Right ventricle myocardium inferior (tissue), 1 donor: ENCODE data around the gene RFT1. TPM values are rescaled to one million over a fixed set of nuclear protein-coding genes. Genes with fewer than 3 reads are reported as not detected.

ENCODE experiments used
- ATAC-seq: fragments of 200-7000 bp; cut with Tn5 transposase; one replicate; pipeline ENCODE4 v1.9.1; 2020; ENCODE audit warnings: mild to moderate bottlenecking, moderate library complexity
- DNase-seq: peaks from one replicate; pipeline ENCODE4 v3.0.0; 2021; ENCODE audit errors: missing footprints
- intact Hi-C: fragments of 100-400 bp; cut with DNase I; formaldehyde crosslinking; loops from one replicate; pipeline ENCODE4 v1.11.0; 2022
- total RNA-seq: library from RNA; stranded (reverse); fragmentation: NEBNext Ultra II Directional; extraction: Animal tissue kit (Norgen Biotek cat#: 25700); gene quantifications from one replicate; pipeline ENCODE4 v1.2.1, GENCODE V29; 2021
- donor health status: DM: no; HTN: yes; CAD: no; lungs with severe emphysema.

Gene RFT1
- total RNA-seq, 1 donor from 2014 or later: 11.0 TPM

- intact Hi-C loops: loop anchor here (10.0 kb wide), 1 partner anchor 605 kb away; no protein-coding TSS in a partner anchor
- ATAC-seq: peak; percentile 49
- no peak for DNase-seq
Measured at GRCh38 chr3:53109891-53110771, 20.1 kb downstream of the RFT1 start.

DNA sequence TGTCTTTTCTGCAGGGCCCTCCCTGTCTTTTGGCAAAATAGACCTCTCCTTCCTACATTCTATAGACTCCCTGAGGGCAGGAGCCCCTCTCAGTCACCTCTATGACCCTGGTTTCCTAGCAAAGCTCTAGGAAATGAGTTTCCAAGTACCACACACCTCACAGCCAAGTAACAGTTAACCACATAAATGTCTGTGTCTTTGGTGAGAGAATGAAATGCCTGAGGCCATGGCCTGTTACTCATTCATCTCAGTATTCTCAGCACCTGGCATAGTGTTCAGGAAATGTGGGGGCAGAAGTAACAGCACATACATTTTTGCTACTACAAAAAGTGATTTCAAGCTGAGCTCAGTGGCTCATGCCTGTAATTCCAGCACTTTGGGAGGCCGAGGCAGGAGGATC, 21.0 kb downstream of the RFT1 start:
- intact Hi-C loops: no loop called here
- DNase-seq (no peak), ATAC-seq (no peak)

DNA sequence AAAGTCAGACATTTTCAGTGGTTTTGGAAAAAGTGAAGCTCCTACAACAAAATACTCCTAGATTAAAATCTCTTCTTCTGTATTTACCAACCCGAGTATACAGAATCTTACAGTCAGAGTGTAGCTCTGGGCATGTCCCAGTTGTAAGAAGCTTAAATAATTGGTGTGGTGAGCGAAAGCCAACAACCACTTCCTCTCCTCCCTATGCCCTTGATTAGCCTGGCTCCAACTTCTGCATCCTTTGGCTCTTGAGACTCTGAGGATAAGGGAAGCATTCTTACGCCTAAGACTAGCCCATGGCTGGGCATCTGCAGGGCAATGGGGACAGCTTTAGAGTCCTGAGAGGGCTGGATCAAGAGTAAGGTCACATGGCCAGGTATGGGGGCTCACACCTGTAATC, 25.5 kb downstream of the RFT1 start:
- DNase-seq (no peak), ATAC-seq (peak; percentile 50)
- intact Hi-C loops: no loop called here

DNA sequence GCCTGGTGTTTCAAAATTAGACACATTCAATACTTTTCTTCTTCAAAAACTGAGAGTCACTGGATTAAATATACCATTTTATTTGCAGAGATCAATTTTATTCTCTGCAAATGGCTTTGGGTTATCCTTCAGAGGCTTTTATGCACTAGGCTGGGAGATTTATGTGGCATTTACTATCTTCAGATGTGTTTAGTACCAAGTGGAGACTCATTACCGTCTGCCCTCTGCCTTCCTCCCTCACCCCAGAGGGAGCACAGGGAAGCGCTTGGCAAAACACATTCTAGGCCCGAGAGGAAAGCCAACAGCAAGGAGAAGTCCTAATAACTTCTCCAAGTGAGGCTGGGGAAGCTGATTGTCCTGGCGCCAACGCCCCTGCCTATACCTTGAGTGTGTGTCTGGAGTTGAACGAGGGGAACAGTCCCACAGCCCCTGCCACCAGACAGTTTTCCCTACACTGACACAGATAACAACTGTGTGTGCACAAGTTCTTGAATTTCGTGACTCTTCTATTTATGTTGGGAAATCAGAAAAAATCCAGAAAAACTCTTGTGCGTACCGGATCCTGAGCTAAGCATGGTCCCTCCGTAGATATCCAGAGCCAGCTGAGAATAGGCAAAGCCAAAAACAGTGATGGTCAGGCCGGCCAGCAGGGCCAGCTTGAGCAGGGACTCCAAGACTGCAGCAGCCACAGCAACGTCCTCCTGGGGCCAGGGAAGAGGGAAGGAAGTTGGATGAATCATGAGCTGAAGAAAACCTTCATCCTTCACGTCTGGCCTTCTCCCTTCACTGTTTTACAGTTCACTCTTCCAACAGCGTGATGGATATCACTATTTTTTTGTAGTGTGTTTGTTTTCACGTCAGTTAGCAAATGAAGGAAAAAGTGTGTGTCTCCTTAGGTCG, 26.6 kb downstream of the RFT1 start:
- DNase-seq (no peak), ATAC-seq (peak; percentile 43)
- intact Hi-C loops: no loop called here

DNA sequence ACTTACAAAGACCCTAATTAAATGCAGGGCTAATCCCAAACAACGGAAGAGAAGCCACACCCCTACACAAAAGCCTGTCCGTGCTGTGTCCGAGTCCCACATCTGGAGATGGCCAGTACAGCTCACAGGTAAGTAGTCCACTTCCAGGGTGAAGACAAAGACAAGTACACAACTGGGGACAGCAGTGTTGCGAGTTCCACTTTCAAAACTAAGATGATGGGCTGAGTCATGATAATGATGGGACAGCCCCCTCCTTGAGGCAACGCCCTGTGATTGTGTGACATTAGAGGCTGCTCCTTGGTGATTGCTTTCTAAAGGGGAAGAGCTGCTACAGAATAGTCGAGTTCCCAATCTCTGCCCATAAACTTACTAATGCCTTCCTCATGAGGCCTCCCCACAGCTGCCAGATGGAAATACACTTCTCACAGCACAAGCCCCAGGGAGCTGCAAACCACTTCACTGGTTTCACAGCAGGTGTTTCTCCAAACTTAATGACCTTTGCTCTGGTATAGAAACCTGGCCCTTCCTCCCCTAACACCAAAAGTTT, 27.6 kb downstream of the RFT1 start:
- ATAC-seq (peak; percentile 58), DNase-seq (no peak)
- intact Hi-C loops: no loop called here

- intact Hi-C loops: no loop called here
- no peak for ATAC-seq
- no peak for DNase-seq
Measured at GRCh38 chr3:53101956-53102355, 28.3 kb downstream of the RFT1 start.

GRCh38 chr3:53100818-53101466, 29.3 kb downstream of the RFT1 start:
- intact Hi-C loops: no loop called here
- no peak for DNase-seq
- ATAC-seq: no peak

DNA sequence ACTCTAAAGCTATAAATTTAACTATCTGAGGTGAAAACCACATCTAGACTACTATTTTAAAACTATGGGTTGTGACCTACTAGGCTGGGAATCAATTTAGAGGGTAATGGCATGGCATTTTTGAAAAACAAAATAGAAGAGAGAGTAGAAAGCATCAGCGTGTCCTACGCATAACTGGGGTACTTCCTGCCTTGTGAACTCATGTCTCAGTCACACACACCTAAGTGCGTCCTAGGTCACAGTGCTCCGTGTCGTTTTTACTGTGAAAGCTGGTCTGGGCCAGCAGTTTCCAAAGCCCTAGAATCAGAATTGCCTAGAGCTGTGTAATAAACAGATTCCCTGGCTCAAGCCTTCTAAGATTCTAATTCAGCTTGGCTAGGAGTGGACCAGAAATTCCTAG, 32.3 kb downstream of the RFT1 start:
- intact Hi-C loops: no loop called here
- DNase-seq (no peak), ATAC-seq (no peak)

DNA sequence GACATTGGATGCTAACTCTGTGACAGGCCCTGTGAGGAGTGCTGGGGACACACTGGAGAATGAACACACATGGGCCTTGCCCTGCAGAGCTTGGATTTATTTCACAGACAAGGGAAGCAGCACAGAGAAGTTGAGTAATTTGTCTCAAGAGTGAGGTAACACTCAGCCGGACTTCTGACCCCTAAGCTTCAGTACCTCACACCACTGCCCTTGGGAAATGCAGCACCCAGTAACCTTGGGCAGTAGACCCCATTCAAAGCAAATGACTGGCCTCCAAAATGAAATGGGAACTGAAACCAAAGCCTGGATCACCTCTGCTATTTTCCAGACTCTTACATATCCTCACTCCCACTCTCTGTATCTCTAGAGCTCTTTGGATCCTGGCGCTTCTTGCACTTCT, 37.3 kb downstream of the RFT1 start:
- intact Hi-C loops: no loop called here
- DNase-seq: no peak
- ATAC-seq: no peak

GRCh38 chr3:53092216-53092615, 38.0 kb downstream of the RFT1 start:
- intact Hi-C loops: no loop called here
- ATAC-seq: no peak

DNA sequence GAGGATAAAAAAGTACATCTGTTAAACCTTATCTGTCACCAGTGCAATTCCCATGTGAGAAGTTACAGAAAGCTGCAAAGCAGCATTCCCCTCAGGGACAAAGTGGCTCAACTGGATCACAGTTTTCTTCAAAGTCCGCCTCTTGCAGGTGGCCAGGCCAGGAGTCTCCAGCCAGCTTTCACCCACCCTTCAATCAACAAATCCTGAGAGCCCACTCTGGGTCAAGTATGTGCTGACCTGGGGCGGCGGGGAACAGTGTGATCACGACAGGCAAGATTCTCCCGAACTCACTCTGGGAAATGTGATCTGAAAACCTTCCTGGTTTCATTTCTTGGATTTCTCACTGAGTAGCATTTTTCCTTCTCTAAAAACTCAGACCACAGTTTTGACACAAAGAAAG, 39.2 kb downstream of the RFT1 start:
- ATAC-seq (no peak), DNase-seq (no peak)
- intact Hi-C loops: no loop called here

More at GRCh38 chr3:53092216-53092615, 38.0 kb downstream of the RFT1 start:
- DNase-seq: no peak

- peak; percentile 90 for ATAC-seq
- intact Hi-C loops: no loop called here
- peak; percentile 82 for DNase-seq
Measured at GRCh38 chr3:53089511-53089910, 40.7 kb downstream of the RFT1 start.

GRCh38 chr3:53085476-53085875, 44.8 kb downstream of the RFT1 start:
- ATAC-seq: no peak
- no peak for DNase-seq
- intact Hi-C loops: no loop called here

- ATAC-seq (peak; percentile 87), DNase-seq (no peak)
- intact Hi-C loops: no loop called here
Measured at GRCh38 chr3:53084310-53085001, 45.8 kb downstream of the RFT1 start.

GRCh38 chr3:53083949-53084309, 46.3 kb downstream of the RFT1 start:
- DNase-seq: no peak
- intact Hi-C loops: no loop called here
- peak; percentile 14 for ATAC-seq

- intact Hi-C loops: no loop called here
- peak; percentile 73 for ATAC-seq
- DNase-seq: no peak
Measured at GRCh38 chr3:53083521-53083920, 46.7 kb downstream of the RFT1 start.

GRCh38 chr3:53082736-53083135, 47.5 kb downstream of the RFT1 start:
- intact Hi-C loops: no loop called here
- no peak for ATAC-seq
- DNase-seq: no peak

- ATAC-seq (no peak), DNase-seq (no peak)
Measured at GRCh38 chr3:53081318-53081717, 48.9 kb downstream of the RFT1 start.

More at GRCh38 chr3:53081318-53081717, 48.9 kb downstream of the RFT1 start:
- intact Hi-C loops: no loop called here
